ENCODE measurements around the gene OGFOD3.
"Not testable (repeated sequence)": the region's sequence is repeated elsewhere in the genome, so short reads cannot be mapped to it uniquely, and the experiment has no call there.

Gene OGFOD3

GRCh38 chr17:82418001-82418986 lies at the start of gene OGFOD3, which contains the start of gene HEXD:
Gene OGFOD3 (minus strand): TSS chr17:82418586. CDS start chr17:82418485, 101 bp downstream.
Gene HEXD (plus strand): TSS chr17:82418347. CDS start chr17:82419800, 1,453 bp downstream.
- peak; percentile 87 for DNase-seq
- peak; percentile 94 for ATAC-seq

- no peak for DNase-seq
- ATAC-seq: no peak
Observed at GRCh38 chr17:82465023-82465603, 46.7 kb upstream of the OGFOD3 start.

DNA sequence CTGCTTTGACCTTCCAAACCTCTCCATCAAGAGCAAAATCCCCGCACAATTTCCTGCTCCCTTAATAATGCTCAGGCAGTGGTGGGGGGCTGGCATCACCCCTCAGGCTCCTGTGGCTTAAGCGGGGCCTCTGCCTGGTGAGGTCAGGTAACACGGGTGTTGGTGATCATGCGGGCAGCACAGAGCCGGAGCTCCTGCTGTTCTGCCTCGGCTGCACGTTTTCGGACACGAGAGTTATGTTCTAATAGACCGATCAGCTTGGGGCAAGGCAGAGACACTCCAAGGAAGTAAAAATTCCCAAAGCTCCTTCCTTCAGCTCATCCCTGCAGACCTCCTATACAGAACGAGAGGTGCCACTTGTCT lies 46.2 kb upstream of the OGFOD3 start:
- no peak for DNase-seq
- ATAC-seq: no peak

DNA sequence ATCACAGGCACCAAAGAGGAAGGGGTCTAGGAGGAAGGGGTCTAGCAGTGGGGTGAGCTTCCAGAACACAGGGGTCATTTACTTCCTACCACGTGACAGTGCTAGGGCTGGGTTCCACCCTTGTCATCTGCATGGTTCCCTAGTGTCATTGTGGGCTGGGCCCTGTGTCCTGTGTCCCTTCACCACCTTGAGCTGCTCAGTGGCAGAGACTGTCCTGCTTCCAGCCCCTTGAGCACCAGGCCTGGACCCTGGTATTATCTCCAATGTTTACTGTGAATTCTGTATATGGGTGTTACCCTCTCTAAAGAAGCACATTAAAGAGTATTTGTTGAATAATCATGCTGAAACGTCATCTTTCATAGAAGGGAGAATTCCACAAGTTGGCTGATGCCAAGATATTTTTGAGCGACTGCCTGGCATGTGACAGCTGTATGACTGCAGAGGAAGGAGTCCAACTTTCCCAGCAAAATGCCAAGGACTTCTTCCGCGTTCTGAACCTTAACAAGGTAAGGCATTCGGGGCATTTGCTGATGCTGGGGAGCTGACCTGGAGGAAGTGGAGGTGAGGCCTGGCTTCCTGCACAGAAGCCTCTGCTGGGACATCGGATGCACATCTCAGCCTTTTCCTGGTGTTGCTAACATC lies 45.7 kb upstream of the OGFOD3 start:
- DNase-seq: no peak
- ATAC-seq: no peak

GRCh38 chr17:82463391-82463790 lies 45.0 kb upstream of the OGFOD3 start:
- DNase-seq (no peak), ATAC-seq (no peak)

- ATAC-seq (no peak), DNase-seq (no peak)
Observed at GRCh38 chr17:82461827-82462524, 43.6 kb upstream of the OGFOD3 start.

DNA sequence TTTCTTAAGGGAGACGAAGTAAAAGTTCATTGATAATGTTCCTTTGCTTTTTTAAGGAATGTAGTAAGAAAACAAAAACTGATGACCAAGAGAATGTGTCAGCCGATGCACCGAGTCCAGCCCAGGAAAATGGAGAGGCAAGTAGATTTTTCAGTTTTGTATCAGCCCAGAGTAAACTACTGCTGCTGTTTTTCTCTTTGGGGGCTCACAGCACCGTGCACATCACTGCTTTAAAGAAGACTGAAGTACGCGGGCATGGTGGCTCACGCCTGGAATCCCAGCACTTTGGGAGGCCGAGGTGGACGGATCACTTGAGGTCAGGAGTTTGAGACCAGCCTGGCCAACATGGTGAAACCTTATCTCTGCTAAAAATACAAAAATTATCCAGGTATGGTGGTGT lies 41.5 kb upstream of the OGFOD3 start:
- ATAC-seq, DNase-seq: not testable (repeated sequence)

- peak; percentile 46 for DNase-seq
- ATAC-seq: no peak
Observed at GRCh38 chr17:82458885-82459424, 40.6 kb upstream of the OGFOD3 start.

DNA sequence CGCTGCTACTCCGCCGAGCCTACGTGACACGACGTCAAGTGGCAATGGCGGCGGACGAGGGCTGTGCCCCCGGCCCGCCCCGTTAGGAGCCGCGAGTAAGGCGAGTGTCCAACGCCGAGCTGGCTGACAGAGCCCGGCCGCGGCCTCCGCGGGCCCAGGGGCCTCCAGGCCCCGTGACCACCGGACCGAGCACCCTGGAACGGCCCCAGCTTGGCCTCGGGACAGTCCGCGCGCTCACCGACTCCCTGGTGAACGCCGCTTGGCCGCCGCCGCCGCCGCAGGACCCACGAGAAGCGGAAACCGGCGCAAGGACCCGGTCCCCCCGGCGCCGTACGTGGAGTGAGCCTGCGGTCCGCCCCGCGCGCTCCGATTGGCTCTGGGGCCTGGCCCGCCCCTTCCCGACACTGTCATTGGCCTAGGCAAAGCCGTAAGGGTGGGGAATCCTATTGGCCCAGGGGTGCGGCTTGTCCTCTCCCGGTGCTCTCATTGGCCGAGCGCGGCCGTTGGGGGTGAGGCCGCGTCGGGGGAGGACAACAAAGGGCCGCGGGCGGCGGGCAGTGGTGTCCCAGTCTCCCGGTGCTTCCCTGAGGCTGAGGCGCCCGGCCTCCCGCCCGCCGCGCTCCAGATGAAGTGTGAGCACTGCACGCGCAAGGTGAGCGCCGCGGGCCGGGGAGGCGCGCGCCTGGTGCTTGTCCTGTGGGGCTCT lies 39.9 kb upstream of the OGFOD3 start, which contains the start of gene NARF:
TSS of gene NARF (plus strand) at position 563 of the 706 bp plus-strand sequence. CDS start at position 626, 63 bp downstream.
- peak; percentile 100 for ATAC-seq

GRCh38 chr17:82457929-82458178 lies 39.5 kb upstream of the OGFOD3 start:
- DNase-seq (no peak), ATAC-seq (no peak)

More for the DNA sequence above, 39.9 kb upstream of the OGFOD3 start, which contains the start of gene NARF:
- peak; percentile 96 for DNase-seq

GRCh38 chr17:82457073-82457928 lies 38.9 kb upstream of the OGFOD3 start:
- no peak for ATAC-seq
- no peak for DNase-seq

DNA sequence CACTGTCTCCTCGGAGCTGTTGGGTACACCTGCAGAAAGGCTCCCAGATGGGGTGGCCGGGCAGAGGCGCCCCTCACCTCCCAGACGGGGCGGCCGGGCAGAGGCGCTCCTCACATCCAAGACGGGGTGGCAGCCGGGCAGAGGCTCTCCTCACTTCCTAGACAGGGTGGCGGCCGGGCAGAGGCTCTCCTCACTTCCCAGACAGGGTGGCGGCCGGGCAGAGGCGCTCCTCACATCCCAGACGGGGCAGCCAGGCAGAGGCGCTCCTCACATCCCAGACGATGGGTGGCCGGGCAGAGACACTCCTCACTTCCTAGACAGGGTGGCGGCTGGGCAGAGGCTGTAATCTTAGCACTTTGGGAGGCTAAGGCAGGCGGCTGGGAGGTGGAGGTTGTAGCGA lies 35.3 kb upstream of the OGFOD3 start:
- not testable (repeated sequence) for DNase-seq, ATAC-seq

- DNase-seq, ATAC-seq: not testable (repeated sequence)
Observed at GRCh38 chr17:82453151-82453550, 34.8 kb upstream of the OGFOD3 start.

- no peak for ATAC-seq
- DNase-seq: no peak
Observed at GRCh38 chr17:82452162-82452561, 33.8 kb upstream of the OGFOD3 start.

DNA sequence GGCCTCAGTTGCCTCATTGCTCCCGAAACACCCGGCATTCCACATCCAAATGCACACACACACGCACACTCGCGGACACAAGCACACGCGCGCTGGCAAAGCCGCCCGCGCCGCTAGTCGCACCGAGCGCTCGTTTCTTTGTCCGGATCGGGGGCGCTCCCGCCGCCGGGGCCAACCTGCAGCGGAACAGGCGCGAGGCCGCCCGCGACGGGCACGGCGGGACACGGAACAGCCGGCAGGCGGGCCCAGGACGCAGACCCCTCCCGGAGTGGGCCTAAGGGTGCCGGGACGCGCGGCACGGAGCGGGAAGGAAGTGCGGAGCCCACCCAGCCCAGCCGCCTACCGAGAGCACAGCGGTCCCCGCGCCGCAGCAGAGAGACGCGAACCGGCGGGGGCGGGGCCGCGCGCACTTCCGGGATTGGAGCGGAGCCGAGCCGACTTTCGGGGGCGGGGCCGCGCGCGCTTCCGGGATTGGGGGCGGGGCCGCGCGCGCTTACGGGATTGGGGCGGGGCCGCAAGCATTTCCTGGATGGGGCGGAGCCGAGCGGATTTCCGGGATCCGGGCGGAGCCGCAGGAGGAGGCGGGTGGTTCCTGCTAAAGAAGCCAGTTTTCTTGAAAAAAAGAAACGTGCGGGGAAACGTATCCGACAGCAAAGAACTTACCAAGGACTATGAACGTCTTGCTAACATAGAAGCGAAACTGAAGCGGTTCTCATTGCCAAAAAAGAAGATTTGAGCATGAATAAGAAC lies 32.1 kb upstream of the OGFOD3 start, which contains the start of gene CYBC1:
TSS of gene CYBC1 (minus strand) at position 396 of the 750 bp plus-strand sequence. CDS start 1,498 bp downstream, outside the sequence.
- DNase-seq: peak; percentile 97
- peak; percentile 82 for ATAC-seq

DNA sequence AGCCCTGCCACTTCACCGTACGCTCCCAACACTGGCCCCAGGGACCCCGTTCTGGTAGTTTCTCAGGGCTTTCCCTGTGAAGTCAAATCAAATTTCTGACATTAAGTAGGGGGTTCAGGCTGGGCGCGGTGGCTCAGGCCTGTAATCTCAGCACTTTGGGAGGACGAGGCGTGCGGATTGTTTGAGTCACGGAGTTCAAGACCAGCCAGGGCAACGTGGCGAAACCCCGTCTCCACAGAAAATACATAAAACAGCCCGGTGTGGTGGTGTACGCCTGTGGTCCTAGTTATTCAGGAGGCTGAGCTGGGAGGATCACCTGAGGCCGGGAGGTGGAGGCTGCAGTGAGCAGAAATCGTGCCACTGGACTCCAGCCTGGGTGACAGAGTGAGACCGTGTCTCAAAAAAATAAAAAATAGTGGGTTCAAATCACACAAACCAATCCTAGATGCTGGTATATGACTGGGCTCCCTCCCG lies 31.5 kb upstream of the OGFOD3 start:
- DNase-seq: peak; percentile 62
- ATAC-seq: peak; percentile 20

DNA sequence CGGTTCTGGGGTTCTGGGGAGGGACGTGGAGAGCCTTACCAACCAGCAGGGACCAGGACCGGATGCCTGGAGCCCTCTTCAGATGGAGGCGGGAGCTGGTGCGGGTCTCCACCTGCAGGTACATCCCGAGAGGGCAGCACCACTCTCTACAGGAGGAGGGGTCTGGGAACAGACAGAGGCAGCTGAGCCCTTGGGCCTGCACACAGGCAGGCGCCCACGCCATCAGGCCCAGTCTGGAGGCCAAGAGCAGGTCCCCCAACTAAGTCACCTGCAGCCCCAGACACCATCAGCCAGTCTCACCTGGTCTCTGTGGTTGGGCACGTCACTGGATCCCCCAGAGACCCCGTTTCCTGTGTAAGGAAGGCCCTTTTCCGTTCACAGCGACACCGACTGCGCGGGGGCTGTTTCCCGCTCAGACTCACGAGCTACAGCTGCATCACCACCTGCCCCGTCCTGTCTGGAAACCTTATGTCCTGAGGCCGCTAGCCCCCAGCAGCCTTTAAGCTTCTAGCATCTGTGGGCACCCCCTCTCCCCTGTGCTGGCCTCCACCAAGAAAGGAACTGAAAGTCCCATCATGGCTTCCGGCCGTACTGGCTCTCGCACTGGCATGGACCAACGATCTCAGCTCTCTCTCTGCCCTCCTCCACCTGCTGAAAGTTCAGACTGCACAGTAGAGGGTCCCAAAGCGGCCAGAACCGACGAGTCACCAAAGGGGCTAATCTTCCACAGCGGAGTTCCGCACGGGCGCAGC lies 30.9 kb upstream of the OGFOD3 start:
- ATAC-seq (peak; percentile 44), DNase-seq (peak; percentile 74)

GRCh38 chr17:82447876-82448275 lies 29.5 kb upstream of the OGFOD3 start:
- DNase-seq: no peak
- ATAC-seq: no peak

Data from stimulated activated naive CD8-positive, alpha-beta T cell treated with anti-CD3 and anti-CD28 coated beads, Interleukin-15, Interleukin-2, amounts not matched to agents 100 U/mL and 50 U/mL, for 24 hours (primary cell).